ENCODE measurements around the gene RAB33B. TPM values are rescaled to one million over a fixed set of nuclear protein-coding genes. Genes with fewer than 3 reads are reported as not detected.
"Not testable (repeated sequence)": the region's sequence is repeated elsewhere in the genome, so short reads cannot be mapped to it uniquely, and the experiment has no call there.

Gene RAB33B
- total and polyA plus RNA-seq, 2 of the 8 experiments (the other 6 are each of a cell fraction or from before 2014, with no cell fraction given), result 4.2 to 8.7 TPM

- H3K23ac ChIP-seq (ENCODE audit: insufficient read length); H2BK15ac ChIP-seq (ENCODE audit: low read length); H3K79me2 ChIP-seq (ENCODE audit: control insufficient read depth in 1 of 2, insufficient read depth in 2 of 2, low read length in 2 of 2); H4K91ac ChIP-seq (replicated peaks; ENCODE audit: insufficient read length, low read length); H2BK5ac ChIP-seq (ENCODE audit: low read depth, low read length); H3K4me1 ChIP-seq (replicated peaks in 1 of 4; ENCODE audit: control insufficient read depth in 3 of 4, insufficient read depth in 4 of 4, low read length in 3 of 4); FAIRE-seq; H3K4me3 ChIP-seq (ENCODE audit: extremely low read depth in 1 of 4, insufficient read depth in 2 of 4, low read depth in 3 of 4, low read length in 4 of 4); H3K18ac ChIP-seq (ENCODE audit: extremely low read depth, low read length); H2BK12ac ChIP-seq (ENCODE audit: low read depth, low read length); H2BK20ac ChIP-seq (ENCODE audit: low read length); H3K9ac ChIP-seq (replicated peaks in 1 of 4; ENCODE audit: extremely low read depth in 1 of 4, low read depth in 3 of 4, low read length in 3 of 4); H3K27ac ChIP-seq (ENCODE audit: low read depth, low read length); H4K5ac ChIP-seq (ENCODE audit: insufficient read length, low read depth, low read length); POLR2A ChIA-PET (ENCODE audit: partially characterized antibody); H2AK5ac ChIP-seq (ENCODE audit: low read depth, low read length); H3K36me3 ChIP-seq (ENCODE audit: control insufficient read depth in 2 of 4, insufficient read depth in 4 of 4, low read length in 3 of 4); H2AFZ ChIP-seq (ENCODE audit: low read length); H3K4me2 ChIP-seq (ENCODE audit: insufficient read depth in 1 of 2, low read depth in 2 of 2, low read length in 2 of 2); H3K23me2 ChIP-seq (ENCODE audit: low read depth, low read length); H3K56ac ChIP-seq (replicated peaks; ENCODE audit: insufficient read length, low read depth, low read length); H3K4ac ChIP-seq (replicated peaks; ENCODE audit: insufficient read length, low read depth, low read length); H2BK120ac ChIP-seq (replicated peaks; ENCODE audit: low read depth, low read length); H3K27me3 ChIP-seq (replicated peaks in 1 of 4; ENCODE audit: control insufficient read depth in 3 of 4, extremely low read depth in 1 of 4, insufficient read depth in 3 of 4, low read length in 3 of 4); DNase-seq (ENCODE audit: low read depth in 1 of 2, low spot score in 2 of 2); H4K8ac ChIP-seq (ENCODE audit: extremely low read depth, insufficient read depth, low read length); H3K14ac ChIP-seq (ENCODE audit: insufficient read length); H4K20me1 ChIP-seq (replicated peaks in 1 of 2; ENCODE audit: control insufficient read depth in 1 of 2, insufficient read depth in 2 of 2, low read length in 2 of 2); H3K79me1 ChIP-seq (ENCODE audit: low read depth, low read length); H3K9me3 ChIP-seq (ENCODE audit: insufficient read depth in 2 of 2, low read depth in 1 of 2, low read length in 1 of 2): not testable (repeated sequence)
- CTCF ChIA-PET (ENCODE audit: partially characterized antibody), result interaction anchor here (1.0 to 3.9 kb wide), 3 partner anchors 8 to 243 kb away, joined by 3 to 14 read pairs (median 4); no protein-coding TSS in a partner anchor
- WGBS, 2 experiments (ENCODE audit: extremely low coverage in 1 of 2, insufficient coverage in 1 of 2, insufficient read length in 1 of 2, insufficient replicate concordance in 2 of 2, low coverage in 1 of 2, low lambda C conversion rate in 2 of 2, missing lambda C conversion rate in 1 of 2), result 92% methylated on average over 8 of the region's 8 CpGs; no CpG with 5 or more reads in 1 of the 2 experiments
These were observed 39.2 kb upstream of the RAB33B start for GRCh38 chr4:139414671-139415210.
